ENCODE data around the gene NR2E1. TPM values are rescaled to one million over a fixed set of nuclear protein-coding genes. Genes with fewer than 3 reads are reported as not detected.

NR2E1 gene
- total RNA-seq, 1 experiment from 2014 or later = not detected

DNA sequence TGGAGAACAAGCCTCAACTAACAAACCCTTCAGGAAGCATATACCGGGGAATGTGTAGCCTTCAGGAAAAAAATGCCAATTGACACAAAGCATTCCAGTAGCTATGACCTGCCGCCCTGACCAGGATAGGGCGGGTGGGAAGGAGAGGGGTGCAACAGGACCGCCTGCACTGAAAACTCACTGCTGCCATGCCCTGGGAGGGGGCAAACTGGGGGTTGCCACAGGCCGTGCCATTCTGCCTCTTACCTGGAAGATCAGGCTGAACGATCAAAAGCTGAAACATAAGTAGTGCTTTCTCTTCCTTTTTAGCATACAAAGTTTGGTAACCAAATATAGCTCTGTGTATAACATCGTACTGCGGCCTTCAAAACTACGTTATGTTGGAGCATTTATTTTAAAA, 21.7 kb downstream of the NR2E1 start:
- Histone ChIP-seq H3K9ac (ENCODE audit: extremely low read depth, insufficient read length, low read length) (no peak overlapping the region), H3K4me1 (ENCODE audit: insufficient read depth, low read length) (no peaks in the 10 kb centered on the region), H2AFZ (ENCODE audit: low read length) (no peak overlapping the region), H3K23ac (ENCODE audit: insufficient read length, low read depth, low read length) (no peak overlapping the region), H3K4ac (ENCODE audit: low read depth, low read length) (no peak overlapping the region), H3K14ac (ENCODE audit: insufficient read depth, low read length) (no peak overlapping the region), H2BK20ac (ENCODE audit: low read depth, low read length, poor library complexity, severe bottlenecking) (no peak overlapping the region), H3K79me1 (ENCODE audit: insufficient read depth, low read depth, low read length, poor library complexity, severe bottlenecking) (no peaks in the 10 kb centered on the region), H4K5ac (ENCODE audit: insufficient read length, low read depth, low read length) (no peak overlapping the region), H2BK120ac (ENCODE audit: low read depth, low read length, poor library complexity, severe bottlenecking) (no peak overlapping the region), H2AK5ac (ENCODE audit: insufficient read length, low read length) (no peak overlapping the region), H4K91ac (ENCODE audit: insufficient read length, low read depth, low read length) (no peak overlapping the region), H4K8ac (replicated peaks; ENCODE audit: insufficient read length, low read depth, low read length) (no peak overlapping the region), H3K27ac (ENCODE audit: insufficient read length, low read depth, low read length) (no peak overlapping the region), H2BK15ac (ENCODE audit: low read depth, low read length) (no peak overlapping the region), H3K79me2 (ENCODE audit: insufficient read depth, low read length) (no peaks in the 10 kb centered on the region), H3K27me3 (ENCODE audit: insufficient read depth, low read length) (no peaks in the 10 kb centered on the region), H3K9me3 (ENCODE audit: control insufficient read depth, low read depth, low read length) (no peaks in the 10 kb centered on the region), H2BK12ac (ENCODE audit: insufficient read length, low read depth, low read length) (no peak overlapping the region), H3T11ph (ENCODE audit: low read length) (no peak overlapping the region), H4K20me1 (ENCODE audit: control insufficient read depth, insufficient read depth, insufficient read length) (no peaks in the 10 kb centered on the region), H3K18ac (ENCODE audit: insufficient read length, low read depth, low read length) (no peak overlapping the region), H3K4me2 (ENCODE audit: insufficient read depth, insufficient read length, low read length) (no peak overlapping the region), H3K23me2 (ENCODE audit: insufficient read length, low read depth, low read length, poor library complexity, severe bottlenecking) (no peaks in the 10 kb centered on the region), H3K56ac (ENCODE audit: insufficient read length, low read depth, low read length) (no peak overlapping the region), H2BK5ac (ENCODE audit: insufficient read length, low read length) (no peak overlapping the region)
- Mint-ChIP-seq H3K4me1 (no peaks in the 10 kb centered on the region), H3K27ac (no peak overlapping the region), H3K27me3 (ENCODE audit: low read depth) (peaks cover 44% of the 10 kb centered on the region), H3K36me3 (ENCODE audit: insufficient read depth in 1 of 3, low read depth in 3 of 3) (no peaks in the 10 kb centered on the region), H3K4me3 (no peak overlapping the region), H3K9me3 (no peaks in the 10 kb centered on the region; a peak in 2 of 5 replicates)
- TF ChIP-seq, protein P1, sequence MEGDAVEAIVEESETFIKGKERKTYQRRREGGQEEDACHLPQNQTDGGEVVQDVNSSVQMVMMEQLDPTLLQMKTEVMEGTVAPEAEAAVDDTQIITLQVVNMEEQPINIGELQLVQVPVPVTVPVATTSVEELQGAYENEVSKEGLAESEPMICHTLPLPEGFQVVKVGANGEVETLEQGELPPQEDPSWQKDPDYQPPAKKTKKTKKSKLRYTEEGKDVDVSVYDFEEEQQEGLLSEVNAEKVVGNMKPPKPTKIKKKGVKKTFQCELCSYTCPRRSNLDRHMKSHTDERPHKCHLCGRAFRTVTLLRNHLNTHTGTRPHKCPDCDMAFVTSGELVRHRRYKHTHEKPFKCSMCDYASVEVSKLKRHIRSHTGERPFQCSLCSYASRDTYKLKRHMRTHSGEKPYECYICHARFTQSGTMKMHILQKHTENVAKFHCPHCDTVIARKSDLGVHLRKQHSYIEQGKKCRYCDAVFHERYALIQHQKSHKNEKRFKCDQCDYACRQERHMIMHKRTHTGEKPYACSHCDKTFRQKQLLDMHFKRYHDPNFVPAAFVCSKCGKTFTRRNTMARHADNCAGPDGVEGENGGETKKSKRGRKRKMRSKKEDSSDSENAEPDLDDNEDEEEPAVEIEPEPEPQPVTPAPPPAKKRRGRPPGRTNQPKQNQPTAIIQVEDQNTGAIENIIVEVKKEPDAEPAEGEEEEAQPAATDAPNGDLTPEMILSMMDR (conservative IDR thresholded peaks at IDR 0.05) = no peak
- no peak for DNase-seq
- WGBS (ENCODE audit: extremely low coverage, insufficient read length, low lambda C conversion rate) = no CpG with 5 or more reads among the region's 9 CpGs
